ENCODE measurements around the gene TRIL.

Gene TRIL

GRCh38 chr7:28980451-28981160, 22.5 kb upstream of the TRIL start:
- DNase-seq = no peak

GRCh38 chr7:28979776-28980175, 21.6 kb upstream of the TRIL start:
- no peak for DNase-seq

DNA sequence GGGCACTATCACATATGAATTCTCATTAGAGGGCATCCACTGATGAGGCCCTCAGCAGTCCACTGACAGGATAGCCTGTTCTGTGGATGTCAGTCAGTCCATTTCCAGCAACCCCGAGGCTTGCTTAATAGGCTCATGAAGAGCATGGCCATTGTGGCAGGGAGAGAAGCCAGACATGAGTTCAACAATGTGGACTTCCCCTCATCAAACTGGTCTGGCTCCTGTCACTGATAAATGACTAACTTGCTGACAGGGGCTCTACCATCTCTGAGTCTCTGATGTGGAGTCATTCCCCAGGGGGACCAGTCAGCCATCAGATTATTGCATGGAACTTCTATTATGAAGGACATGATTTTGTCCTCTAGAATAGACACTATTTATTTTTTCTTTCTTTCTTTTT, 19.8 kb upstream of the TRIL start:
- no peak for DNase-seq

- no peak for DNase-seq
These were observed 17.9 kb upstream of the TRIL start for GRCh38 chr7:28976022-28976421.

DNA sequence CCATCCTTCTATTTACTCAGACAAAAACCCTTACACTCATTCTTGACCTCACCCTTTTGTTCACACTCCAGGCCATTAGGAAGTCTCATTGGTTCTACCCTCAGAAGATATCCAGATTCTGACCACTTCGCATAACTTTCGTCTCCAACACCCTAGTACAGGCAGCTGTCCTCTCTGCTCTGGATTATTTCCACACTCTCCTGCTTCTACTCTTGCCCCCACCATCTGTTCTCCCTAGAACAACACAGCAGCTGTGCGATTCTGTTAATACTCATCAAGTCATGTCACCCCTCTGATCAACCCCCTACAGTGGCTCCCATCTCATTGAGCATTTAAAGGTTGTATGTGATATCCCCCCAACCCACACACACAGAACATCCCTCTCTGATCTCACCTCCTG, 15.5 kb upstream of the TRIL start:
- no peak for DNase-seq

DNA sequence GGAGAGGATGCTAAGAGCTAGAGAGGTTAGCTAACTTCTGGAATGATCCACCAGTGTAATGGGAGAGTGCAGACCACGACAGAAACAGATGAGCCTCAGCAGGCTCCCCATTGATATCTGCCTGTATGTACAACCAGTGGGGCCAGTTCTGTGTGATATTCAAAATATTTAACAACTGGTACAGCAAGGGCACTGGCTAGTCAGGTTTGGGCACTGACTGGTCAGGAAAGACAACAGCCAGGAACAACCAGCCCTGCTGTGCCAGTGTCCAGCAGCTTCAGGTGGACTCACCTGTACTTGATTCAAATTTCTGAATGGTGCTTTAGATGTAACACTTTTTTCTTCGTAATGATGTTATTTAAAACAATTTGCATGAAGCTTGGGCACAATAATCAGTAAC, 5.9 kb upstream of the TRIL start:
- DNase-seq = no peak

- DNase-seq = no peak
These were observed 3.8 kb upstream of the TRIL start for GRCh38 chr7:28961972-28962371.

DNA sequence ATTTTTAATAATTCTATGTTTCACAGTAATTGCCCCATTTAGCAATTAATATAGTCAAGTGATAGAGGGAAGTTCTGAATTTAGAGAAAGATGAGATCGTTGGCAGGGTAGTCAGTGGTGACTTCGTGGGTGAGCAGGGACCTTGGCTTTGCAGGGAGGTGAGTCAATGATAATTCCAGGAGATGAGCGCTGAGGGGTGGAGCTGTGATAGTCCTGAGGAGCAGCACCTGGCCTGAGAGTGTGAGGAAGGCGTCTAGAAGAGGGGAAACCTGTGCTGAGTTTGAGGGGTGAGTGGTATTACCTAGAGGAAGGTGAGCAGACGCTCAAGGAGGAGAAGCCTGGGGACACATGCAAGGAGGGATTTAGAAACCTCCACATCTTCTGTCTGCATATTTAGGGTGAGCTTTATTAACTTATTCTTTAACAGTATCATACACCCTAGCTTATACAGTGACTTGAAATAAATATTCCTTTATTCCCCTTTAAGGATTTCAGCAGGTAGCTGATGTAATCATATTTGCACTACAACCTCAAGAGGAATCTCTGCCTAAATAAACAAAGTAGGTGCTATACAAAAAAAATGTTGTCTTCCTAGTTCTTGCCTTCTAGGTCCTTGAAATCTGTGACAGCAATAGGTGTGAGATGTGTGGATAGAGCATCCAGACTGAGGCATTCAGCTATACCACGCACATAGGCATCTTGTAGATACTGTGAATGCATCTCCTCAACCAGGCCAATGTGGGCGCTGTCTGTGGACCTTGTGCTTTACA, 2.1 kb upstream of the TRIL start:
- no peak for DNase-seq

- DNase-seq = no peak
These were observed 834 bp upstream of the TRIL start for GRCh38 chr7:28958980-28959347.

DNA sequence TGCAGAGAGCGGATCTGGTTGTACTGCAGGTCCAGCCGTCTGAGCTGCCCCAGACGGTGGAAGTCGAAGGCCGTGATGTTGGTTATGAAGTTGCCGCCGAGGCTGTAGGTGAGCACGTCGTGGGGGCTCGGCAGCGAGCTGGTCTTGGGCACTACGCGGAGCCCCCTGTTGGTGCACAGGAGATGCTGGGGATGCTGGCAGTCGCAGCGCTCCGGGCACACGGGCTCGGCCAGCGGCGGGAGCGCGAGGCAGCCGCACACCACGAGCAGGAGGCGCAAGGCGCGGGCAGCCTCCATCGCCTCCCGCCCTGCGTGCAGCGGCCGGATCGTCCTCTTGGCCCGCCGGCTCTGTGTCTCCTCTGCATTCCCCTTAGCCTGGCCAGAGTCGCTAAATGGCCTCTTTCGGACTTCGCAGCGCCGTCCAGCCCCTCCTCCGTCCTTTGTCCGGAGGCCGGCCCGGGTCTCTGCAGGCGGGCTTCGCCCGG, 337 bp downstream of the TRIL start:
- DNase-seq = no peak

DNA sequence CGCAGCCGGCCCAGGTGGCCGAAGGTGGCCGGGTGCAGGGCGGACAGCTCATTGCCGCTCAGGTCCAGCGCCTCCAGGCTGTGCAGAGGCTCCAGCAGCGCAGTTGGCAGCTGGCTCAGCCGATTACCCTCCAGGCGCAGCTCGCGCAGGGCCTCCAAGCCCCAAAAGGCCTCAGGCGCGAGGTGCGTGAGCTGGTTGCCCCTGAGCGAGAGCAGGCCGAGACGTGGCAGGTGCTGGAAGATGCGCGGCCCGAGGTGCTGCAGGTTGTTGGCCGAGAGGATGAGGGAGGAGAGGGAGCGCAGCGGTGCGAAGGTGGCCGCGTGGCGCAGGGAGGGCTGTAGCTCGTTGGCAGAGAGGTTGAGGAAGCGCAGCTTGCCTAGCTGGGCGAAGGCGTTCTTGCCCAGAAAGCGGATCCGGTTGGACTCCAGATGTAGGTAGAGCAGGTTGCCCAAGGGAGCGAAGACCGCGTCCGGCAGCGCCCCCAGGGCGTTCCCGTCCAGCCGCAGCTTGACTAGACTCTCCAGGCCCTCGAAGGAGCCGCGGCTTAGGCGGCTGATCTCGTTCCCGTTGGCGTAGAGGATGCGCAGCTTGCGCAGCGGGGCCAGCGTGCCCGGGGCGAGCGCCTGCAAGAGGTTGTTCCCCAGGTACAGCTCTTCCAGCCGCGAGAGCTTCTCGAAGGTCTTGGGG, 923 bp downstream of the TRIL start:
- no peak for DNase-seq

- DNase-seq = no peak
These were observed 1.5 kb downstream of the TRIL start for GRCh38 chr7:28956608-28957063.

- no peak for DNase-seq
These were observed 2.2 kb downstream of the TRIL start for GRCh38 chr7:28955718-28956607.

- no peak for DNase-seq
These were observed 2.8 kb downstream of the TRIL start for GRCh38 chr7:28955356-28955717.

GRCh38 chr7:28954946-28955345, 3.2 kb downstream of the TRIL start:
- DNase-seq = no peak

GRCh38 chr7:28954471-28954870, 3.7 kb downstream of the TRIL start:
- DNase-seq = no peak

- DNase-seq = no peak
These were observed 4.5 kb downstream of the TRIL start for GRCh38 chr7:28953633-28954032.

GRCh38 chr7:28942168-28942567, 16.0 kb downstream of the TRIL start:
- DNase-seq = no peak

- no peak for DNase-seq
These were observed 16.5 kb downstream of the TRIL start for GRCh38 chr7:28941633-28942032.

DNA sequence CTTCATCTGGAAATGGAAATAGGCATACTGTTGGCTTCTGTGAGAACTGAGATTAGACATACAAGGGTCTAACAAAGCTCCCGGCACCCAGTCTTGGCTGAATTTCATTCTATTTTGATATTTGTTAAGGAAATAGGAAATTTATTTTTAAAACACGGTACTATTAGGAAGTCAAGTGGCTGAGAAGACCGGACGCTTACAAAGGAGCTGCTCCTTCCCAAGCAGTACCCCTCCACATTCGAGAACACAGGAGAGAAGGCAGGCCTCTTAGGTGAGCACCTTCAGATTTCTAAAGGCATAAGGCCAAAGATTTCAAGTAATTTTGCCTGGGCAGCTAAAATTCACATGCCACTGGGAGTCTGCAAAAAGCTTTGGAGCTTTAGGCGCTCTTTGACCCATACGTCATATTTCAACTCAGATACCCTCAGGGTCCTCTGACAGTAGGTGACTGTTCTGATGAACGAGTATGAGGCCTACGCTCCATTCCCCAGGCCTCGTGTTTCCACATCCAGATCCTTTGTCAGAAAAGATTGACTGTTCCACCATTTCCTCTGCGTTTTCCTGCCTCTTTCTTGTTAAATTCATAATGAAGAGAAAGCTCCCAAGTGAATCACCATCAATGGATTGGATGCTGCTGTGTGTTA, 17.3 kb downstream of the TRIL start:
- no peak for DNase-seq

DNA sequence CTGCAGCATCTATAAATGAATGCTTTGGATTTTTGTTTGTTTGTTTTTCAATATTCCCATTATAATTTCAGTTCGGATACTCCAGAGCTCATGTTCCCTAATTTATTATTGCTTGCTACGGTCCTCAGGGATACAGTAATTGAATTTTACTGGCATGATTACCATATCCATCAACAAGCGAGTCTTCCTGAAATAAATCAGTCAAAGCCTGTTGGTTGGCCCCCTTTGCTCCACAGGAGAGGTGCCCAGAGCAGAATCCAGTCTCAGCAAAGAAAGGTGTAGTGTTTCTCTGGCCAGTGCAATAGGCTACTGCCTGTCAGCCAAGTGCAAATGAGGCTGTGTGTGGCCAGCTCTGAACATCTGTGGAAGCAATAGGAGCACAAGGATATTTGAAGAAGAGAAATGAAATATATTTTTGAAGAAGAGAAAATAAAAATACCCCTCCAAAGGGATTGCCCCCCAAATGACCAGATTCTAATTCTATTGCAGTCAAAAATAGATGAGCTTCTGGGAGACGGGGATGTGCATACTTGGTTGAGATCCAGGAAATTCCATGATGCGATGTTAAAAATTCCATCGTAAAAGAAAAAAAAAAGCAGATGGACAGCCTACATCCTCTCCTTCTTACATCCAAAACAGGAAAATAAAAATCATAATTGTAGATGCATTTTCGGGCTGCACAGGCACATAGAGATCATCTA, 18.1 kb downstream of the TRIL start:
- DNase-seq = no peak

GRCh38 chr7:28939367-28939766, 18.8 kb downstream of the TRIL start:
- no peak for DNase-seq

All from stimulated activated naive CD4-positive, alpha-beta T cell (primary cell).